DMS79 (cell line): ENCODE measurements around the gene IL4I1.

Experiments used
- DNase-seq: peaks from one replicate; lab custom pipeline; 2025; lab: John Stamatoyannopoulos, UW

IL4I1 gene

GRCh38 chr19:49924004-49924880 lies 27.6 kb upstream of the IL4I1 start:
- no peak for DNase-seq

DNA sequence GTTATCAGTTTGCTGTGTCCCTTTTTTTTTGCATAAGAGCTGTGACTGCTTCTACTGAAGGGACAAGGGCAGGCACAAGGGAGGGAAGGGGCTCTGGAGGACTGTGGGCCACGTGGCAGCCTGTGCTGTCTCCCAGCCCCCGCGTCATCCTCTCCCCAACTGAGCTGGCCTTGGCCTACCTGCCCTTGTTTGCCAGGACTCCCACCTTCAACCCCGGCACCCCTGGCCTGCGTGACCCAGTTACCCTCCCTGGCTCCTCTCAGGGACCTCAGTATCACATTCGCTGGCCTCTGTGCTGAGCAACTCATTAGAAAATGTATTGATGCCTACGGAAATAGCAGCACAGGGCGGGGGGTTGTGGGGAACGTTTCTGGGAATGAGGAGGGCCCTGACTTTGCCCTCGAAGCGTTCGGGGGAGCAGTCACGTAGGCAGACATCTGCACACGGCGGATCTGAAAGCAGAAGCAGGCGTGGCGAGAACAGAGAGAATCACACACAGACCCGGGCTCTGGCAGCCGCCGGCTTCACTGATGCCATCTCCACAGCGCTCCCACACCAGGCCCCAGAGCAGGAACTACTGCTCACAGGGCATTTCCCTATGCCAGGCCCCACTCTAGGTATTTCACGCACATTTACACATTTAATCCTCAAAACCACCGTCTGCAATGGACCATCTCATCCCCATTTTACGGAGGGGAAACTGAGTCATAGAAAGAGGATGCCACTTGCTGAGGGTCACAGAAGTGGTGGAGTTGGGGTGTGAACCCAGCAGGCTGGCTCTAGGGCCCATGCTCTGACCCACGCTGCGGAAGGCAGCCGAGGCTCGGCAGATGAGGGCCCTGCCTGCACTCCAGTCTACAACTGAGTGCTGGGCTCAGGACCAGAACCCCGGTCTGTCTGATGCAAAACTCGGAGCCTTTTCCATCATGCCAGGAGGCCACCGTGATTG lies 26.6 kb upstream of the IL4I1 start:
- no peak for DNase-seq

GRCh38 chr19:49921871-49922795 lies 25.4 kb upstream of the IL4I1 start:
- DNase-seq = no peak

DNA sequence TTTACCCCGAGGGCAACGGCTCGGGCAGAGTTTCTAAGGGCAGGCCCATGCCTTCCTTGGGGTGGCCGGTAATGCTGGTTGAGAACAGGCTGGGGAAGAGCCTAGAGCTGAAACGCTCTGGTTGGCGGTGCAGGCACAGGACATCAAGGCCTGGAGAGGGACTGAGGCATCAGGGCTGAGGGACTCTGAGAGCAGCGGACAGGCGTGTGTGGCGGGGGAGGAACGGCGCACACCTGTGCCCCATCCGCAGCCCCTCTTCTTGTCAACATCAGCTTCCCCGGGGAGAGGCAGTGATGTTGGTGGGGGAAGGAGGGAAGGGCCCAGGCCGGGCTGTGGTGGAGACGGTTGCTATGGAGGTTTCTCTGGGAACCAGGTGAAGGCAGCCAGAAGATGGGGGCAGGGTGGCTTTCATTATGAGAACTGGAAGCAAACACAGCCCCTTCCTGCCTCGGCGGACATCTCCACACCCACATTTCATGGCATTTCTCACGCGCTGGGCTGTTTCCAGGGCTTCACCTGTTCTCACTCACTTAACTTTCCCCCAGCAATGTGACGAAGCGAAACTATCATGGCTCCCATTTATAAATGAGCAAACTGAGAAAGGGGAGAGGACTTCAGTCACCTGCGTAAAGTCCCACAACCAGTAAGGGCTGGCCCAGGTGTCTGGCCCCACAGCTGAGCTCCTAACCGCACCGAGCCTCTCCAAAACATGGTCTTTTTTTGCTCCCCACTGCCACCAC lies 24.1 kb upstream of the IL4I1 start:
- no peak for DNase-seq

GRCh38 chr19:49918089-49918488 lies 21.4 kb upstream of the IL4I1 start:
- DNase-seq = no peak

DNA sequence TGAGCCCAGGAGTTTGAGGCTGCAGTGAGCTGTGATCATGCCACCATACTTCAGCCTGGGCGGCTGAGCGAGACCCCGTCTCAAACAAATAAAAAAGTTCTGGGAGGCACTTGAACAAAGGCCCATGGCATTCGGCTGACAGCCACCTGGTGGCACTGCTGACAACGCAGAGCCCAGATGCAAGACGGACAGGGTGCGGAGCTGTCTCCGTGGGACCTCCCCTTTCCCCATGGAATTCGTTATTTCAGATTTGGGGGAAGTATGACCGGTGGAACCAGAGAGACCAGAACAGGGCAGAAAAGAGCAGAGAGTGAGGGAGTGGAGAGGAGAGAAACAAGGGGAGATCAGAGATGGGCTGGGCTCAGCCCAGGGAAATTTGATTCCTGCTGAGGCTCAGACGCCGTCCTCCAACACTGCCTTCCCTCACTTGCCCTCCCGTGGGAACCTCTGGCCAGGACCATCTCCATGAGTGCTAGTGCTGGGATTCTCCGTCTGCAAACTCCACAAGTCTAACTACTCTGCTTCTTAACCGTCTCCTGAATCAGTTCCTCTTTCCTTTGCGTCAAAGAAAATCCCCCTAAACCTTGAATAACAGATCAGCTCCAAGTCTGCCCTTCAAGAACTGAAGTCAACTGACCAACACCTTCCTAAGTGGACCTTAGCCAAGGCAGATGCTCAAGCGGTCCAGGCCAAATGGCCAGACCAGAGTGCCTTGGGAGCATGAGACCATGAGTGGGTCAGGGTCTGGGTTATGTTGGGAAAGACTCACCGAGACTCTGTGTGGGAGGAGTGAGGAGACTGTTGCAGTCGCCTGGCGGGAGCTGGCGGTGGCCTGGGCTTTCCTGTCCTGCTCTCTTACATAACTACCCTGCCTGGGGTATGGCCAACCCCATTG lies 20.4 kb upstream of the IL4I1 start:
- DNase-seq = no peak

- no peak for DNase-seq
These were observed 18.6 kb upstream of the IL4I1 start for GRCh38 chr19:49915271-49915670.

- no peak for DNase-seq
These were observed 17.0 kb upstream of the IL4I1 start for GRCh38 chr19:49913720-49914119.

GRCh38 chr19:49912965-49913685 lies 16.4 kb upstream of the IL4I1 start:
- no peak for DNase-seq

GRCh38 chr19:49911381-49912145 lies 14.9 kb upstream of the IL4I1 start:
- DNase-seq = no peak

DNA sequence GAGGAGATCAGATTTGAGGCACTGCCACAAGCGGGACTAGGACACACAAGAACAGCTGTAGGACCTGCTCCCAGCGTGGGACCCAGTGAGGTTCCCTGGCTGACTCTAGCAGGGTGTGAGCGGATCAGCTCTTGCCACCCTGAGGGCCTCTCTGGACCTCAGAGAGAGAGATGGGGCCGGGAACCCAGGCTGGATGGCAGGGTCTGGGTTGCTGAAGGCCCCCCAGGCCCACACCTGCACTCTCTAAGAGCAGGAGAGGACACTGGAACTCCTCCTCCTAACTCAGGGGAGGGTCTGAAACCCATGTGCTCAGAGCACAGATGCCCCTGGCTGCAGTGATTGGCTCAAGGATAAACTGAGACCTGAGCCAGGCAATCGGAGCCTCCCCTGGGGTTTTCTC lies 13.5 kb upstream of the IL4I1 start:
- no peak for DNase-seq

DNA sequence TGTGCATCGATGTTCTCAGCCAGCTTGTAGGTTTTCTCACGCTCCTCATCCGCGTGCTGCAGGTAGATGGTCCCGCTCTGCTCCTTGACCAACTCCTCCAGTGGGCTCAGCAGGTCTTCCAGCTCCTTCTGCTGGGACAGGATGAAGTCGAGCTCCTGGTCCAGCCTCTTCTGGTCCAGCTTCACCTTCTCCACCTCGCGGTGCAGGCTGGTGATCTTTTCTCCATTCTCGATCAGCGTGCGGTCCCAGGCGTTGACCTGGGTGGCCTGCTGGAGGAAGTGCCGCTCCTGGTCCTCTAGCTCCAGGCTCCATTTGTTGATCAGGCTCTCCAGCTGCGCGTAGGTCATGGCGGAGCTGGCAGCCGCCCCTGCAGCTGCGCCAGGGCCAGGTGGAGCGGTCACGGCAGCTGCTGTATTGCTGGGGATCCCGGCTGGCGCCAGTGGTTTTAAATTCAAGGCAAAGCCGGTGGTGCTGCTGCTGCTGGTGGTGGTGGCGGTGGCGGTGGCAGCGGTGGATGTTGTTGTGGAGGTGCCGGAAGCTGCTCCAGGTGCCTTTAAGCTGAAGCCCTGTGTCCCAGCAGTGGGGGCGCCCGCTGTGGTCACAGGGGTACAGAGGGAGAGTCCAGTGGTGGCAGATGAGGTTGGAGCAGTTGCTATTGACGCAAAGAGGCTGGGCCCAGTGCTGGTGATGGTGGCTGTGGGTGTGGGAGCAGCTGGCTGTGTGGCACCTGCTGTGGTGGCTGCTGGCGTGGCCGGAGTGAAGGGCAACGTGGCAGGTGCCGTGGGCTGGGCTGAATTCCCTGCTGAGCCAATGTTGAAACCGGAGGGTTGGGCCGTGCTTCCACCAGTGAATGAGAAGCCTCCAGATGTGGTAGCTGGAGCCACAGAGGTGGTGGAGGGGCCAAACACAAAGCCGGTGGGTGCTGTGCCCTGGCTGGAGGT lies 12.1 kb upstream of the IL4I1 start:
- no peak for DNase-seq

DNA sequence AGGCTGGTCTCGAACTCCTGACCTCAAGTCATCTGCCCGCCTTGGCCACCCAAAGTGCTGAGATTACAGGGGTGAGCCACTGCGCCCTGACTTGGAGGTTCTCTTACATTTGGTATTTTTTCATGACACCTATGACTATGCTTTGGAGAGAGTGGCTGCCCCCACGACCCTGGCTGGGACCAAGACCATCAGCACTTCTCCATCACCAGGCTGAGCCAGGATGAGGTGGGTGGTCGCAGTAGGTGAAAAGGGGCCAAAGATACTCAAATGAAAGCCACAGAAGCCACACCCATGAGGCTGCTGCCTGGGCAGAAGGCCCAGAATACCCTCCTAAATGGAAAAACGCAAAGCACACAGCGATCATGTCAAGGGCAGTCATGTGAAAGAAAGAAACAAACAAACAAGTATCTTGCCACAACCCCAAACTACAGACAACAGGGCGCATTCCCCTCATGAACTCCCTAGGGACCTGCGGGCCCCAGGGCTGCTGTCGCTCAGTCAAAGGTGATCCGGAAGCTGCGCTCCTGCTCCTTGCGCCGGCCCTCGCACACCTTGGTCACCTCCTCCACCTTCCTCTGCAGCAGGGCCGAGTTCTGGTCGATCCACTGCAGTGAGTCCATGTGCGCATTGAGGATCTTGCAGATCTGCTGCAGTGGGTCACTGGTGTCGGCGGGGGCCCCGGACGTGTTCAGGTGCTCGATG lies 11.2 kb upstream of the IL4I1 start:
- DNase-seq = no peak

DNA sequence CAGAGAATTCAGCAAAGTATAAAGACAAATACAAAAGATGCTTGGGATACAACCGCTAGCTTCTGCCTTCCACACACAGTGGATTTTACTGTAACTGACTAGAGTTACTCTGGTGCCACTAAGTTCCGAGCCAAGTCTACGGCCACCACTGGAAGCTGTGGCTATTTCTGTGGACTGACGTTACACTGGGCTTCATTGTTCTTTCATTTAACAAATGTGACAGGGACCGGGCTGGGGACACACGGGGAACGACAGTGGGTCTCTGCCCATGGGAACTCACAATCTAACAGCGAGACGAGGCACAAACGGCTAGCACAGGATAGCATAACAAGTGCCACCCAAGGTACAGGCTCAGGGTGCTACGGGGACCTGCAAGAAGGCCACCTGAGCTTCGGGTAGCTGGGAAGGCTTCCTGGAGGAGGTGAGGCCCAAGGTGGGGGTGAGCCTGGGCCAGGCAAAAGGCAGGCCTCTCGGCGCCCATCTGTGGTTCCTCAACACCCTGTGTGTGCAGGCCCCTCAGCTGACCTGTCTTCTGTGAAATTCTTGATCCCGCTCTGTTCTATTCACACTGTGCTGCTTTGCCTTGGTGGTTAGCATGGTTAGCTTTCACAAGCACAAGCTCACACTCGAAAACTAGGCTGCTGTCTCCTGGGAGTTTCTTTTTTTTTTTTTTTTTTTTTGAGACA lies 10.3 kb upstream of the IL4I1 start:
- DNase-seq = no peak

GRCh38 chr19:49904136-49904535 lies 7.4 kb upstream of the IL4I1 start:
- DNase-seq = no peak

DNA sequence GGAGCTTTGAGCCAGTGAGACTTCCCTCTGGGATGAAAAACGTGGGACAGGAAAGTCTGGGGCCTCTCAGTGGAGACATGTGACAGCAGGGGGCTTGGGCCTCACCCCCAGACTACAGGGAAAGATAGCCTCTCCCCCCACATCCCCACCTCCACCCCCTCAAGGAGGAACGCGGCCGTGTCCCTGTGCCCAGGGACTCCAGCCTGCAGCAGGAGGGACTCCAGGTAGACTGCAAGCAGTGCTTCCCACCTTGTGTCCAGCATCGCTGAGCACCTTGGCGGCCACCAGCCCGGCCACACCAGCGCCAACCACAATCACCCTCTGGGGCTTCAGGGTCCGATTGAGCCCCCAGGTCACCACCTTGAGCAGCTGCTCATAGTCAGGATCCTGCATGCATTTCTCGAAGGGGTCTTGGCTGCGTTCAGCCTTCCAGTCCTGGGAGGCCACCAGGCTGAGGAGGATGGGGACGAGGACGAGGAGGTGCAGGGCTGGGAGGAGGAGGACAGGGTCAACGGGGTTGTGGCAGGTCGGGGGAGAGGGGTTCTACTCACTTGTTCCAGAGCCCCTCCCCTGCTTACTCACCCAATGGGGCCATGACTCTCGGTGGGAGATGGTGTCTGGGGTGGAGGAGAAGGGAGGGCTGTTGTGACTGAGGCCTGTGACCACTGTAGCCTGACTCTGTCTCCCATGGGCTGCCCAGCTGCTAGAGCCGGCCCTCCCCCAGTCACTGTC lies 955 bp downstream of the IL4I1 start:
- no peak for DNase-seq
